HG02852 (cell line): ENCODE results near the gene RPRML.

Experiments
- ATAC-seq: cut with Tn5 transposase; IDR thresholded peaks from one replicate; pipeline ENCODE4 v1.9.1; 2021; ENCODE audit warnings: mild to moderate bottlenecking, moderate library complexity; ENCODE audit not compliant: unreplicated experiment

RPRML gene

GRCh38 chr17:46947216-46947615 lies 31.8 kb downstream of the RPRML start:
- ATAC-seq, result no peak

- ATAC-seq, result no peak
These were observed 34.1 kb downstream of the RPRML start for GRCh38 chr17:46944931-46945330.

GRCh38 chr17:46943501-46944393 lies 35.3 kb downstream of the RPRML start:
- no peak for ATAC-seq

GRCh38 chr17:46943218-46943500 lies 35.9 kb downstream of the RPRML start:
- ATAC-seq, result no peak

- no peak for ATAC-seq
These were observed 36.4 kb downstream of the RPRML start for GRCh38 chr17:46942441-46943217.

- peak; percentile 62 for ATAC-seq
These were observed 38.2 kb downstream of the RPRML start for GRCh38 chr17:46940692-46941404.

- no peak for ATAC-seq
These were observed 43.3 kb downstream of the RPRML start for GRCh38 chr17:46935658-46936266.

GRCh38 chr17:46931596-46931995 lies 47.5 kb downstream of the RPRML start:
- ATAC-seq, result no peak

GRCh38 chr17:46930051-46930450 lies 49.0 kb downstream of the RPRML start:
- ATAC-seq, result no peak

GRCh38 chr17:46929413-46929812 lies 49.6 kb downstream of the RPRML start:
- no peak for ATAC-seq

- no peak for ATAC-seq
These were observed 50.4 kb downstream of the RPRML start for GRCh38 chr17:46928467-46929261.
